ENCODE measurements around the gene DDX4.

GRCh38 chr5:55712023-55712859 lies 25.6 kb upstream of the DDX4 start, which contains the start of gene SLC38A9:
- TF ChIP-seq ZNF274 (IDR thresholded peaks at IDR 0.05; ENCODE audit: low read depth, low read length) (no peak), YY1 (IDR thresholded peaks at IDR 0.05; ENCODE audit: insufficient read depth, insufficient read length) (no peak)

Data from NT2/D1 (cell line).